ENCODE results near the gene SAG.

- TF ChIP-seq CTCF (IDR thresholded peaks at IDR 0.05; ENCODE audit: extremely low read depth in 1 of 2, insufficient read depth in 1 of 2, low read depth in 1 of 2, low read length in 2 of 2): peak in 1 of 2 donors; percentile 26
- no peak for TF ChIP-seq EZH2 (IDR thresholded peaks at IDR 0.05; ENCODE audit: borderline replicate concordance, low read depth, low read length, severe bottlenecking)
- no peak for TF ChIP-seq FOS (IDR thresholded peaks at IDR 0.05; ENCODE audit: borderline replicate concordance, insufficient read depth, low read length)
- no peak for TF ChIP-seq GATA2 (IDR thresholded peaks at IDR 0.05; ENCODE audit: insufficient read depth, insufficient read length, low read depth, low read length)
- TF ChIP-seq JUN (IDR thresholded peaks at IDR 0.05; ENCODE audit: borderline replicate concordance, insufficient read depth, insufficient read length, low read depth): no peak
- TF ChIP-seq MAX (IDR thresholded peaks at IDR 0.05; ENCODE audit: insufficient read depth, insufficient read length): no peak
Observed at GRCh38 chr2:233353769-233354499, 46.3 kb downstream of the SAG start, which contains the start of gene DGKD.
